Caco-2 (cell line): Measurements from ENCODE around the gene STK32C. TPM values are rescaled to one million over a fixed set of nuclear protein-coding genes. Genes with fewer than 3 reads are reported as not detected.

Source experiments
- BruUV-seq: library from RNA; stranded (reverse); fragments of 400-500 nt; replicated peaks from 2 replicates; lab custom pipeline; 2021; lab: Mats Ljungman, UMichigan
- CTCF ChIA-PET: fragments of 300-600 bp; sonication (Branson Sonifier 250); formaldehyde crosslinking; loops from one replicate; lab custom pipeline; 2022; ENCODE audit warnings: antibody characterized with exemption; lab: Charles Lee
- POLR2A ChIA-PET: fragments of 300-600 bp; sonication (Branson Sonifier 250); formaldehyde crosslinking; loops from one replicate; lab custom pipeline; 2022; ENCODE audit warnings: antibody characterized with exemption; lab: Charles Lee
- DNase-seq, 2 experiments: peaks; one replicate each; pipeline versions ENCODE4 v3.0.0 to v3.0.0-alpha.2; 2020 to 2022
- H3K27me3 ChIP-seq: replicated peaks from 2 replicates; pipeline ENCODE4 v1.6.0; 2011; ENCODE audit warnings: low read length; ENCODE audit not compliant: control insufficient read depth, insufficient read depth
- H3K36me3 ChIP-seq: 2 replicates; pipeline ENCODE4 v1.5.1; 2011; ENCODE audit warnings: low read length; ENCODE audit not compliant: control insufficient read depth, insufficient read depth
- H3K4me1 ChIP-seq: fragments of 250-450 bp; sonication (Bioruptor Pico); 2 replicates; pipeline ENCODE4 v1.5.1; 2020; ENCODE audit warnings: mild to moderate bottlenecking
- H3K4me3 ChIP-seq: 2 replicates; pipeline ENCODE4 v1.5.1; 2011; ENCODE audit warnings: low read depth, mild to moderate bottlenecking, control low read depth, low read length
- H3K9me3 ChIP-seq: fragments of 250-450 bp; sonication (Bioruptor Pico); 2 replicates; pipeline ENCODE4 v1.5.1; 2020; ENCODE audit warnings: mild to moderate bottlenecking, moderate library complexity
- H3K27ac Mint-ChIP-seq: one replicate; pipeline ENCODE4 v1.8.0; 2022; ENCODE audit warnings: mixed read lengths; ENCODE audit not compliant: unreplicated experiment
- H3K27me3 Mint-ChIP-seq: one replicate; pipeline ENCODE4 v1.8.0; 2022; ENCODE audit warnings: mixed read lengths; ENCODE audit not compliant: insufficient read depth, unreplicated experiment
- H3K36me3 Mint-ChIP-seq: one replicate; pipeline ENCODE4 v1.8.0; 2022; ENCODE audit warnings: mild to moderate bottlenecking, mixed read lengths; ENCODE audit not compliant: insufficient read depth, unreplicated experiment
- H3K4me1 Mint-ChIP-seq: one replicate; pipeline ENCODE4 v1.8.0; 2022; ENCODE audit warnings: low read depth, mixed read lengths; ENCODE audit not compliant: unreplicated experiment
- H3K4me3 Mint-ChIP-seq: one replicate; pipeline ENCODE4 v1.8.0; 2022; ENCODE audit warnings: mild to moderate bottlenecking, moderate library complexity, mixed read lengths; ENCODE audit not compliant: unreplicated experiment
- H3K9me3 Mint-ChIP-seq: one replicate; pipeline ENCODE4 v1.8.0; 2022; ENCODE audit warnings: mixed read lengths; ENCODE audit not compliant: unreplicated experiment
- CTCF ChIP-seq, 2 experiments: fragments of 200-600 bp in 1 of 2; IDR thresholded peaks; 1 replicate in 1 of 2; 2 replicates in 1 of 2; pipeline versions ENCODE4 v1.5.1 to v1.8.0; 2011 to 2022; ENCODE audit warnings: antibody characterized with exemption in 1 of 2, control low read depth in 1 of 2, inconsistent platforms in 1 of 2, low read depth in 1 of 2, low read length in 1 of 2, mild to moderate bottlenecking in 1 of 2, moderate library complexity in 1 of 2; ENCODE audit not compliant: insufficient read depth in 1 of 2, severe bottlenecking in 1 of 2, unreplicated experiment in 1 of 2
- intact Hi-C: fragments of 100-400 bp; cut with micrococcal nuclease; formaldehyde crosslinking; loops from one replicate; pipeline ENCODE4 v1.10.0; 2022; ENCODE audit not compliant: unreplicated experiment
- total RNA-seq: library from RNA; stranded (reverse); gene quantifications from 2 replicates; pipeline ENCODE4 v1.2.3, GENCODE V29; 2022

Gene STK32C
- total RNA-seq, 1 experiment from 2014 or later = 13.3 TPM

- intact Hi-C loops = no loop called here
- H3K4me1 Mint-ChIP-seq = no peaks in the 10 kb centered on the region
- CTCF ChIA-PET = no interaction called here
- H3K27me3 ChIP-seq = no peaks in the 10 kb centered on the region; the same call in 1 of the 2 replicates
- no peaks in the 10 kb centered on the region for H3K36me3 ChIP-seq
- H3K9me3 ChIP-seq = no peaks in the 10 kb centered on the region
- DNase-seq = peak in 1 of 2 experiments; percentile 58
- peaks cover 18% of the 10 kb centered on the region for H3K27me3 Mint-ChIP-seq
- BruUV-seq = no TSS peak
- peaks cover 6% of the 10 kb centered on the region for H3K36me3 Mint-ChIP-seq
- POLR2A ChIA-PET = no interaction called here
- no peaks in the 10 kb centered on the region for H3K4me1 ChIP-seq
- H3K4me3 ChIP-seq = no peak overlapping the region
- TF ChIP-seq CTCF (IDR thresholded peaks at IDR 0.05; ENCODE audit: insufficient read depth in 1 of 2, low read depth in 1 of 2, low read length in 1 of 2, severe bottlenecking in 1 of 2, unreplicated experiment in 1 of 2) = no peak
- H3K27ac Mint-ChIP-seq = no peak overlapping the region
- H3K4me3 Mint-ChIP-seq = no peak overlapping the region
- no peaks in the 10 kb centered on the region for H3K9me3 Mint-ChIP-seq
Measured at GRCh38 chr10:132185601-132186487, 121.9 kb downstream of the STK32C start.

GRCh38 chr10:132184816-132185593 is 122.7 kb downstream of the STK32C start:
- Mint-ChIP-seq H3K36me3 (peaks cover 3% of the 10 kb centered on the region), H3K9me3 (no peaks in the 10 kb centered on the region), H3K4me3 (no peak overlapping the region), H3K27ac (no peak overlapping the region), H3K27me3 (peaks cover 19% of the 10 kb centered on the region), H3K4me1 (no peaks in the 10 kb centered on the region)
- DNase-seq = no peak
- BruUV-seq = no TSS peak
- ChIA-PET POLR2A (no interaction called here), CTCF (no interaction called here)
- Histone ChIP-seq H3K27me3 (no peaks in the 10 kb centered on the region; the same call in 1 of the 2 replicates), H3K4me3 (no peak overlapping the region), H3K36me3 (no peaks in the 10 kb centered on the region), H3K9me3 (no peaks in the 10 kb centered on the region), H3K4me1 (no peaks in the 10 kb centered on the region)
- no peak for TF ChIP-seq CTCF (IDR thresholded peaks at IDR 0.05; ENCODE audit: insufficient read depth in 1 of 2, low read depth in 1 of 2, low read length in 1 of 2, severe bottlenecking in 1 of 2, unreplicated experiment in 1 of 2)
- intact Hi-C loops = no loop called here

- H3K4me3 ChIP-seq = no peak overlapping the region
- no TSS peak for BruUV-seq
- intact Hi-C loops = no loop called here
- no peaks in the 10 kb centered on the region for H3K36me3 ChIP-seq
- Mint-ChIP-seq H3K4me1 (no peaks in the 10 kb centered on the region), H3K27me3 (peaks cover 21% of the 10 kb centered on the region), H3K36me3 (no peaks in the 10 kb centered on the region), H3K27ac (no peak overlapping the region), H3K4me3 (no peak overlapping the region), H3K9me3 (no peaks in the 10 kb centered on the region)
- POLR2A ChIA-PET = no interaction called here
- no peak for DNase-seq
- H3K4me1 ChIP-seq = no peaks in the 10 kb centered on the region
- no peaks in the 10 kb centered on the region for H3K9me3 ChIP-seq
- CTCF ChIA-PET = no interaction called here
- no peaks in the 10 kb centered on the region; the same call in 1 of the 2 replicates for H3K27me3 ChIP-seq
- no peak for TF ChIP-seq CTCF (IDR thresholded peaks at IDR 0.05; ENCODE audit: insufficient read depth in 1 of 2, low read depth in 1 of 2, low read length in 1 of 2, severe bottlenecking in 1 of 2, unreplicated experiment in 1 of 2)
Measured at GRCh38 chr10:132183046-132183445, 124.7 kb downstream of the STK32C start.
